ENCODE measurements around the gene SPACA5.

GRCh38 chrX:48022738-48023137, 15.9 kb downstream of the SPACA5 start:
- TF ChIP-seq CTCF (IDR thresholded peaks at IDR 0.05; ENCODE audit: poor library complexity) (no peak), EZH2phosphoT487 (IDR thresholded peaks at IDR 0.05; ENCODE audit: low read depth, severe bottlenecking, unreplicated experiment) (no peak)
